ENCODE results near the gene NCDN.
"Not testable (repeated sequence)": the region's sequence is repeated elsewhere in the genome, so short reads cannot be mapped to it uniquely, and the experiment has no call there.

The NCDN gene

GRCh38 chr1:35568975-35569395 lies 11.4 kb downstream of the NCDN start:
- DNase-seq (ENCODE audit: extremely low read depth in 1 of 2, low read depth in 1 of 2), result no peak

DNA sequence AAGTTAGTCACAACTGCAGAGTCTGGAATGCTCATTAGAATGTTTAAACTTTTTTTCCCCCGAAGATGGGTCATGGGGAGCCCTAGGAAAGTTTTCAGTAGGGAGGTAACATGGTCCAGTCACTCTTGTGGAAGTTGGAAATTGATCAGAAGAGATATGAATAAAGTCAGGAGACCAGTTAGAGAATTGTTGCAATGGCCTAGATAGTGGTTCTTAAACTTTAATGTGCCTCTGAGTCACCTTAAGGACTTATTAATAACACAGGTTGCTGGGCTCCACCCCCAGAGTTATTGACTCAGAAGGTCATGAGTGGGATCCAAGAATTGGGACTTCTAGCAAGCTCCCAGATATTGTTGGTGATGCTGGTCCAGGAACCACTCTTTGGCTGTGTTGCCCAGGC lies 12.3 kb downstream of the NCDN start:
- DNase-seq (ENCODE audit: extremely low read depth in 1 of 2, low read depth in 1 of 2), result no peak

DNA sequence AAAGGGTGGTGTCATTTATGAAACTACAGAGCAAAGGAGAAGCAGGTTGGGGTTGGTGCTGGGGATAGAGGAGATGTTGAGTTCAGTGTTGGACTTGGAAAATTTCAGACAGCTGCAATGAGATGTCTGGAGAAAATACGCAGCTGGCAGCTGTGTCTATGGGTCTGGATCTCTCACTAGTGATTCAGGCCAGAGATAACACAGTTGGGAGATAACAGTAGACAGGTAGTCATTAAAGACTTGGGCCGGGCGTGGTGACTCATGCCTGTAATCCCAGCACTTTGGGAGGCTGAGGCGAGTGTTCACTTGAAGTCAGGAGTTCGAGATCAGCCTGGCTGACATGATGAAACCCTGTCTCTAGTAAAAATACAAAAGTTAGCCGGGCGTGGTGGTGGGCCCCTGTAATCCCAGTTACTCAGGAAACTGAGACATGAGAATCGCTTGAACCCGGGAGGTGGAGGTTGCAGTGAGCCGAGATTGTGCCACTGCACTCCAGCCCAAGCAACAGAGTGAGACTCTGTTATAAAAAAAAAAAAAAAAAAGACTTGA lies 13.1 kb downstream of the NCDN start:
- DNase-seq (ENCODE audit: extremely low read depth in 1 of 2, low read depth in 1 of 2), result no peak

GRCh38 chr1:35571263-35571662 lies 13.7 kb downstream of the NCDN start:
- DNase-seq (ENCODE audit: extremely low read depth in 1 of 2, low read depth in 1 of 2), result no peak

GRCh38 chr1:35572296-35572695 lies 14.7 kb downstream of the NCDN start:
- DNase-seq (ENCODE audit: extremely low read depth in 1 of 2, low read depth in 1 of 2), result no peak

GRCh38 chr1:35573198-35574124 lies 15.9 kb downstream of the NCDN start, which contains the start of gene TFAP2E:
TFAP2E (plus strand) TSS chr1:35573314; CDS start chr1:35573578, 264 bp downstream.
- no peak for DNase-seq (ENCODE audit: extremely low read depth in 1 of 2, low read depth in 1 of 2)

DNA sequence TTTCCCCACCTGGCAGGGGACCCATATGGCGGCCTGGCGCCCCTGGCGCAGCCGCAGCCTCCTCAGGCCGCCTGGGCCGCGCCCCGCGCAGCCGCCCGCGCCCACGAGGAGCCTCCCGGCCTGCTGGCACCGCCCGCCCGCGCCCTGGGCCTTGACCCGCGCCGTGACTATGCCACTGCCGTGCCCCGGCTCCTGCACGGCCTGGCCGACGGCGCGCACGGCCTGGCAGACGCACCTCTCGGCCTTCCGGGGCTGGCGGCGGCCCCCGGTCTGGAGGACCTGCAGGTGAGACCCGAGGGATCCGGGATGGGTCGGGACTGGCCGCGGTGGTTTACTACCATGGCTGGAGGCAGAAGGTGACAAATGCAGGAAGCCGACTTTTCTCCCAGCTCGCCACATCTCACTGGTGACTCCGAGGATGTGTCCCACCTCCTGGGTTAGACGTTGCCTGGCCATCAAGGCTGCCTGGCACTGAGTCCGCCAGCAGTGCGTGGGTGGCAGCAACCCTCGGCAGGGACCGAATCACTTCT lies 16.6 kb downstream of the NCDN start:
- DNase-seq (ENCODE audit: extremely low read depth in 1 of 2, low read depth in 1 of 2), result no peak

GRCh38 chr1:35574655-35575415 lies 17.2 kb downstream of the NCDN start:
- DNase-seq (ENCODE audit: extremely low read depth in 1 of 2, low read depth in 1 of 2), result no peak

DNA sequence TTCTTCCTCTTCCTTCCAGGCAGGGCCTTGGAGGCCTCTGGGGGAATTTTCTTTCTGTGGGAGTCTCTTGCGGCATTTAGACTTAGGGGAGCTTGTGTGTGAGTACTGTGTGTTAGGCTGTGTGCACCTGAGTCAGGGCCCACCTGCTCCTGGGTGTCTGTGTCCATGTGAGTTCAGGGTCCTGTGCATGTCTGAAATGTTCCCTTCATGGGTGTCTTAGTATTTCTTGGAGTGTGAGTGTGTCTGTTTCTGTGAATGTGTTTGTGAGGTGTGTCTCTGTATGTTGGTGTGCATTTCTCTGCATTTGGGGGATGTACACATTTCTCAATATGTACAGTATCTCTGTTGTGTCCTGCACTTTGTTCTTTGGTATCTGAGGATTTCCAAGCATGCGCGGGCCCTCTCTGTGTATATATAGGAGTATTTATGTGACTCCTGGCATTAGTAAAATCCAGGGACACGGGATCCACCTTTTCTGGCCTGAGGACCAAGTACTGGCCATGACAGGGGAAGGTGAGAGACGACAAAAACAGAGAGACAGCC lies 17.9 kb downstream of the NCDN start:
- no peak for DNase-seq (ENCODE audit: extremely low read depth in 1 of 2, low read depth in 1 of 2)

GRCh38 chr1:35576061-35576765 lies 18.6 kb downstream of the NCDN start:
- no peak for DNase-seq (ENCODE audit: extremely low read depth in 1 of 2, low read depth in 1 of 2)

DNA sequence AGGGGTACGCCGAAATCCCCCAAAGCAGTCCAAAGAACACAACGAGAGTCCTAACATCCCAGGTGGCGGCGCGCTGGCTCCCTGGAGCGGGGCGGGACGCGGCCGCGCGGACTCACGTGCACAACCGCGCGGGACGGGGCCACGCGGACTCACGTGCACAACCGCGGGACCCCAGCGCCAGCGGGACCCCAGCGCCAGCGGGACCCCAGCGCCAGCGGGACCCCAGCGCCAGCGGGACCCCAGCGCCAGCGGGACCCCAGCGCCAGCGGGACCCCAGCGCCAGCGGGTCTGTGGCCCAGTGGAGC lies 19.1 kb downstream of the NCDN start:
- DNase-seq (ENCODE audit: extremely low read depth in 1 of 2, low read depth in 1 of 2), result not testable (repeated sequence)

DNA sequence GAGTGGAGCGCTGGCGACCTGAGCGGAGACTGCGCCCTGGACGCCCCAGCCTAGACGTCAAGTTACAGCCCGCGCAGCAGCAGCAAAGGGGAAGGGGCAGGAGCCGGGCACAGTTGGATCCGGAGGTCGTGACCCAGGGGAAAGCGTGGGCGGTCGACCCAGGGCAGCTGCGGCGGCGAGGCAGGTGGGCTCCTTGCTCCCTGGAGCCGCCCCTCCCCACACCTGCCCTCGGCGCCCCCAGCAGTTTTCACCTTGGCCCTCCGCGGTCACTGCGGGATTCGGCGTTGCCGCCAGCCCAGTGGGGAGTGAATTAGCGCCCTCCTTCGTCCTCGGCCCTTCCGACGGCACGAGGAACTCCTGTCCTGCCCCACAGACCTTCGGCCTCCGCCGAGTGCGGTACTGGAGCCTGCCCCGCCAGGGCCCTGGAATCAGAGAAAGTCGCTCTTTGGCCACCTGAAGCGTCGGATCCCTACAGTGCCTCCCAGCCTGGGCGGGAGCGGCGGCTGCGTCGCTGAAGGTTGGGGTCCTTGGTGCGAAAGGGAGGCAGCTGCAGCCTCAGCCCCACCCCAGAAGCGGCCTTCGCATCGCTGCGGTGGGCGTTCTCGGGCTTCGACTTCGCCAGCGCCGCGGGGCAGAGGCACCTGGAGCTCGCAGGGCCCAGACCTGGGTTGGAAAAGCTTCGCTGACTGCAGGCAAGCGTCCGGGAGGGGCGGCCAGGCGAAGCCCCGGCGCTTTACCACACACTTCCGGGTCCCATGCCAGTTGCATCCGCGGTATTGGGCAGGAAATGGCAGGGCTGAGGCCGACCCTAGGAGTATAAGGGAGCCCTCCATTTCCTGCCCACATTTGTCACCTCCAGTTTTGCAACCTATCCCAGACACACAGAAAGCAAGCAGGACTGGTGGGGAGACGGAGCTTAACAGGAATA lies 19.7 kb downstream of the NCDN start:
- DNase-seq (ENCODE audit: extremely low read depth in 1 of 2, low read depth in 1 of 2), result peak; percentile 44 to 47

GRCh38 chr1:35580949-35581388 lies 23.4 kb downstream of the NCDN start:
- DNase-seq (ENCODE audit: extremely low read depth in 1 of 2, low read depth in 1 of 2), result no peak

DNA sequence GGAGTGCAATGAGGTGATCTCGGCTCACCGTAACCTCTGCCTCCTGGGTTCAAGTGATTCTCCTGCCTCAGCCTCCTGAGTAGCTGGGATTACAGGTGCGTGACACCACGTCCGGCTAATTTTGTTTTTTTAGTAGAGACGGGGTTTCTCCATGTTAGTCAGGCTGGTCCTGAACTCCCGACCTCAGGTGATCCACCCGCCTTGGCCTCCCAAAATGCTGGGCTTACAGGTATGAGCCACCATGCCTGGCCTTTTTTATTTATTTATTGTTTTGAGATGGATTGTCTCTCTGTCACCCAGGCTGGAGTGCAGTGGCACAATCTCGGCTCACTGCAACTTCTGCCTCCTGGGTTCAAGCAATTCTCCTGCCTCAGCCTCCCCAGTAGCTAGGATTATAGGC lies 24.0 kb downstream of the NCDN start:
- not testable (repeated sequence) for DNase-seq (ENCODE audit: extremely low read depth in 1 of 2, low read depth in 1 of 2)

- DNase-seq (ENCODE audit: extremely low read depth in 1 of 2, low read depth in 1 of 2), result no peak
Measured at GRCh38 chr1:35585281-35585680, 27.7 kb downstream of the NCDN start.

GRCh38 chr1:35585805-35586204 lies 28.2 kb downstream of the NCDN start:
- DNase-seq (ENCODE audit: extremely low read depth in 1 of 2, low read depth in 1 of 2), result not testable (repeated sequence)

- DNase-seq (ENCODE audit: extremely low read depth in 1 of 2, low read depth in 1 of 2), result no peak
Measured at GRCh38 chr1:35586808-35587207, 29.2 kb downstream of the NCDN start.

DNA sequence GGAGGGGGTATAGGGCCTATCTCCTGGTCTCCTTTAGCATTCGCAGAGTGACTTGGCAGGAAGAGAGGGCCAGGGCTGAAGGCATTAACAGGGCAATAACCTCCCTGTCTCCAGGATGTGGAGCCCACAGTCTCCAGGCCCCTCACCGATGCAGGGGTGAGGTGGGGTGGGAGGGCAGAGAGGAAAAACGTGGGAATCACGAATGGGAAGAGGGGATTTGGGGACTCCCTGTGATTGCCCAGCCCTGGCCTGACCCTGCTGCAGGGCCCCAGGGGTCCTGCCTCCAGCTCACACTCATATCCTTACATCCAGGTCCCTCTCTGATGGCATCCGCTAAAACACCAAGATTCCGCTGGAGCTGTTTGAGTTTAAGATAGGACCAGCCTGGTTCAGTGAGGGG lies 30.1 kb downstream of the NCDN start:
- no peak for DNase-seq (ENCODE audit: extremely low read depth in 1 of 2, low read depth in 1 of 2)

GRCh38 chr1:35588197-35588910 lies 30.8 kb downstream of the NCDN start:
- no peak for DNase-seq (ENCODE audit: extremely low read depth in 1 of 2, low read depth in 1 of 2)

All from stimulated activated CD8-positive, alpha-beta memory T cell treated with anti-CD3 and anti-CD28 coated beads, Interleukin-7, amount 100 ng/mL, for 48 hours (primary cell).